Spleen (tissue), 7 donors: Measurements from ENCODE around the gene LRTM2.

ENCODE experiments used
- POLR2A ChIP-seq, 3 donors: fragments of 450-650 bp; IDR thresholded peaks; one replicate each; pipeline ENCODE4 v1.5.1; 2017; ENCODE audit warnings: antibody characterized with exemption in 3 of 3, mild to moderate bottlenecking in 1 of 3
- POLR2AphosphoS5 ChIP-seq, 3 donors: sonication (generic); formaldehyde crosslinking; IDR thresholded peaks; one replicate each; pipeline ENCODE4 v1.5.1; 2017; ENCODE audit warnings: antibody characterized with exemption in 3 of 3
- TF ChIP-seq, protein P1 (sequence below), 11 experiments: fragments of 200-600 bp in 7 of 11; fragments of 450-650 bp in 4 of 11; sonication (generic) in 4 of 11; IDR thresholded peaks in 8 of 11; conservative IDR thresholded peaks in 3 of 11; 1 replicate in 7 of 11; 2 replicates in 4 of 11; pipeline versions ENCODE4 v1.4.0 to v1.8.0; 2016 to 2021; ENCODE audit warnings: antibody characterized with exemption in 11 of 11, inconsistent platforms in 4 of 11, mild to moderate bottlenecking in 1 of 11
- donor health status: DM: no; HTN: no; CAD: no; lungs with moderate emphysema.
- donor health status: DM: no; HTN: no; CAD: no.
- donor health status: DM: no; HTN: no; CAD: no.

DNA sequence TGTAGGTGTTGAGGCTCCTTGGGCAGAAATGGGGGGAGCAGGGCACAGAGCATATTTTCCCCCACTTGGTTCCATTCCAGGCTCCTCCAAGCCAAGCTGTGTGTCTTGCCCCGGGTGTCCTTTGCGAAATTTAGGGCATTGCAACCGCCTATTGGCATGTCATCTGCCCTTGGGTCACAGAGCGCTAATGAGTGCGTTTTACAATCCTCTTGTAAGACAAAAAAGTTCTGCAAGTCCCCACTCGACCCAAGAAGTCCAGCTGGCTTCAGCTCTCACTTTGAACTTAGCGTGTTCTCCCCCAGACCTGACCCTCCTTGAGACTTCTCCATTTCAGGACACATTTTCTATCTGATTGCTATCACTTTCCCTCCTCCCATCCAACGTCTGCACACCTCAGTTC is 6.1 kb upstream of the LRTM2 start:
- TF ChIP-seq, protein P1, sequence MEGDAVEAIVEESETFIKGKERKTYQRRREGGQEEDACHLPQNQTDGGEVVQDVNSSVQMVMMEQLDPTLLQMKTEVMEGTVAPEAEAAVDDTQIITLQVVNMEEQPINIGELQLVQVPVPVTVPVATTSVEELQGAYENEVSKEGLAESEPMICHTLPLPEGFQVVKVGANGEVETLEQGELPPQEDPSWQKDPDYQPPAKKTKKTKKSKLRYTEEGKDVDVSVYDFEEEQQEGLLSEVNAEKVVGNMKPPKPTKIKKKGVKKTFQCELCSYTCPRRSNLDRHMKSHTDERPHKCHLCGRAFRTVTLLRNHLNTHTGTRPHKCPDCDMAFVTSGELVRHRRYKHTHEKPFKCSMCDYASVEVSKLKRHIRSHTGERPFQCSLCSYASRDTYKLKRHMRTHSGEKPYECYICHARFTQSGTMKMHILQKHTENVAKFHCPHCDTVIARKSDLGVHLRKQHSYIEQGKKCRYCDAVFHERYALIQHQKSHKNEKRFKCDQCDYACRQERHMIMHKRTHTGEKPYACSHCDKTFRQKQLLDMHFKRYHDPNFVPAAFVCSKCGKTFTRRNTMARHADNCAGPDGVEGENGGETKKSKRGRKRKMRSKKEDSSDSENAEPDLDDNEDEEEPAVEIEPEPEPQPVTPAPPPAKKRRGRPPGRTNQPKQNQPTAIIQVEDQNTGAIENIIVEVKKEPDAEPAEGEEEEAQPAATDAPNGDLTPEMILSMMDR (IDR thresholded peaks at IDR 0.05 in 8 of 11, conservative IDR thresholded peaks at IDR 0.05 in 3 of 11) = no peak
- TF ChIP-seq POLR2AphosphoS5 (IDR thresholded peaks at IDR 0.05) (no peak), POLR2A (IDR thresholded peaks at IDR 0.05) (no peak)
